Omental fat pad (tissue), 4 donors: ENCODE measurements around the gene HINFP. TPM values are rescaled to one million over a fixed set of nuclear protein-coding genes. Genes with fewer than 3 reads are reported as not detected.

Experiments
- ATAC-seq: fragments of 150-250 bp; one replicate; pipeline ENCODE4 v1.9.1; 2016; ENCODE audit warnings: mild to moderate bottlenecking, moderate library complexity; ENCODE audit not compliant: low FRiP score
- DNase-seq: peaks from one replicate; pipeline ENCODE4 v3.0.0-alpha.2; 2019; ENCODE audit warnings: low spot score
- total RNA-seq, 4 donors: library from RNA; depleted of rRNA; stranded (reverse); fragments of >200 nt; gene quantifications; one replicate each; pipeline ENCODE4 v1.1.0, GENCODE V29; 2016
- TF ChIP-seq, protein P1 (sequence below), 3 donors: fragments of 450-650 bp; IDR thresholded peaks; one replicate each; pipeline ENCODE4 v1.5.1; 2016 to 2017; ENCODE audit warnings: antibody characterized with exemption in 3 of 3, mild to moderate bottlenecking in 3 of 3, moderate library complexity in 2 of 3

The HINFP gene
- total RNA-seq, 4 donors from 2014 or later, result 10.2 to 31.0 (median 24.4) TPM

DNA sequence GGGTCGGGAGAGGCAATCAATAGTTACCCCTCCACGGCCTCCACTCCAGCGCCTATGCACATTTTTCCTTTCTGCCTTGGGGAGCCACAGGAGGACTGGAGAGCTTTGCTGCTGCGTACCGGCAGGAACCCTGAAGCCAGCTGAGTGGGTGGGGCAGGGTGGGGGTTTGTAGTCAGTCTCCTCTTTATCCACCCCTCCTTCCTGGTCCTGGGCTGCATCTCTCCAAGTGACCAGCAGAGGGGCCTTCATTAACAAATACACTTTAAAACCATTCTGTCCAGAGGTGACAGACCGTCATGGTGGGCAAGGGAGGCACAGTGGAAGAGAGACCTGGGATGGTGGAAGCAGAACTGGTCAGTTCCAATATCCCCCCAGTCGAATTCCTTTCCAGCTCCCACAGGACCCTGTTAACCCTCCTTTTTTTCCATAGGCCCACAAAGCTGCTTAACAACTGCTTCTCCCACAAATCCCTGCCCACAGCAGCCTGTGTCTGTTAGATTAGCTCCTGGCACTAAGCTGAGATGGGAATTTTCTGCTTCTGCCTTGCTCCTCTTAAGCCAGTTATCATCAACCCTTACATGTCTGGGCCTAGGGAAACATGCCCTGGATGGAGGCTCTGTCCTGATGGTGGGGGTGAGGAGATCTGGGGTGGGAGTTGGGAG is 23.6 kb downstream of the HINFP start:
- TF ChIP-seq, protein P1, sequence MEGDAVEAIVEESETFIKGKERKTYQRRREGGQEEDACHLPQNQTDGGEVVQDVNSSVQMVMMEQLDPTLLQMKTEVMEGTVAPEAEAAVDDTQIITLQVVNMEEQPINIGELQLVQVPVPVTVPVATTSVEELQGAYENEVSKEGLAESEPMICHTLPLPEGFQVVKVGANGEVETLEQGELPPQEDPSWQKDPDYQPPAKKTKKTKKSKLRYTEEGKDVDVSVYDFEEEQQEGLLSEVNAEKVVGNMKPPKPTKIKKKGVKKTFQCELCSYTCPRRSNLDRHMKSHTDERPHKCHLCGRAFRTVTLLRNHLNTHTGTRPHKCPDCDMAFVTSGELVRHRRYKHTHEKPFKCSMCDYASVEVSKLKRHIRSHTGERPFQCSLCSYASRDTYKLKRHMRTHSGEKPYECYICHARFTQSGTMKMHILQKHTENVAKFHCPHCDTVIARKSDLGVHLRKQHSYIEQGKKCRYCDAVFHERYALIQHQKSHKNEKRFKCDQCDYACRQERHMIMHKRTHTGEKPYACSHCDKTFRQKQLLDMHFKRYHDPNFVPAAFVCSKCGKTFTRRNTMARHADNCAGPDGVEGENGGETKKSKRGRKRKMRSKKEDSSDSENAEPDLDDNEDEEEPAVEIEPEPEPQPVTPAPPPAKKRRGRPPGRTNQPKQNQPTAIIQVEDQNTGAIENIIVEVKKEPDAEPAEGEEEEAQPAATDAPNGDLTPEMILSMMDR (IDR thresholded peaks at IDR 0.05), result peak in 1 of 3 donors; percentile 5
- peak; percentile 72 for ATAC-seq
- peak; percentile 41 for DNase-seq

DNA sequence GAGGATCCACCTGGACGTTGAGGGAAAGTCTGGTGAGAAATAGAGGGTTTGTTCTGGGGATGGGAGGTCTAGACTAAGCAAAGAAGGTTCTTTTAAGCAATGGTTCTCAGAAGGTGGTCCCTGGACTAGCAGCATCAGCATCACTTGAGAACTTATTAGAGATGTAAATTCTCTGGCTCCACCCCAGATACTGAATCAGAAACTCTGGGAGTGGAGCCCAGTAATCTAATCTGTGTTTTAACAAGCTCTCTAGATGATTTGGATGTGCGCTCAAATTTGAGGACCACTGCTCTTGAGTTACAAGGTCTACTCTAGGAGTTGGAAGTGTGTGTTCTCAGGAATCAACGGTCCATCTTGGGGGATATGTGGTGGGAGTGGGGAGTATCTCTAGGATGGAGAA is 24.2 kb downstream of the HINFP start:
- ATAC-seq, result no peak
- DNase-seq, result no peak
- TF ChIP-seq, protein P1 (IDR thresholded peaks at IDR 0.05), result no peak

DNA sequence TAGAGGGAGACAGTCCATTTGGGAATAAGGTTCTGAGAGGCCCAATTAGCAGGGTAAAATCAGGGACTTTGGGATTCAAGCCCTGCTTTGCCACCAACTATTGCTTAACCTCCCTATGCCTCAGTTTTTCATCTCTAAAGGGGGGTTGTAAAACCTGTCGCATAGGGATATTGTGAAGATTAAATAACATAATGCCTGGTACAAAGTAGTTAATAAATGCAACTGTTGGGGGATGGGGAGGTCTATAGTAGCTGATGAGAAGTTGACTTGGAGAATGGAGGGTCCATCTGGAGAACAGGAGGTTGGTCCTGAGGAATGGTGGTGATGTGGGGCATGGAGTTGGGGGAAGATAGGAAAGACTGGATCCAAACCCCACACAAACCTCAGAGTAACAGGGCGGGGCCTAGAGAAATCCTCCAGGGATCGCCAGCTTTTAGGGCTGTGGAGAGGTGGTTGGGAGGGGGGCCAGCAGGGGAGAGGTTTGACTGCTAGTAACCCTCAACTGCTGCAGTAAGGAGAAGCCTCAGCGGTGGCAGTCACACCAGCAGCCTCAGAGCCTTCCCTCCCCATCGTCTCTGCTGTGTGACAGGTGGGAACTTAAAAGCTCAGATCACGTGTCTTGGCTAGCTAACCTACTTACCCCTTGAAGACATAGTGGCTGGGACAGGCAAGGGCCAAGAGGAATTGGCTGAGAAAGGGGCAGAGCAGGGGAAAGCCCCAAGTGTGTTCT is 26.4 kb downstream of the HINFP start:
- DNase-seq, result no peak
- no peak for ATAC-seq
- TF ChIP-seq, protein P1 (IDR thresholded peaks at IDR 0.05), result no peak

DNA sequence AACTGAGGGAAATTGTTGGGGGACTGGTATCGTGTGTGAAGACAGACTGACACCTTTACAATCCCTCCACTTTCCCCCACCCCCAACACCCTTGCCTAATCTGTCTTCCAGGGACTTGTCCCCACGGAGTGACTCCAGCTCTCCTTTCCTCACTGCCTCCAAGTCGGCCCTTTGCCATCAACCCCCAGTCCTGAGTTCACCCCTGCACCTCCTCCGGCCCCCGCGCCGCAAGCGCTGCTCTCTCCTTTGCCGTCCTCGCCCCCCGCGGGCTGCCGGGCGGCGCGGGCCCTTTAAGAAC is 27.3 kb downstream of the HINFP start:
- TF ChIP-seq, protein P1 (IDR thresholded peaks at IDR 0.05), result no peak
- no peak for DNase-seq
- ATAC-seq, result peak; percentile 15

DNA sequence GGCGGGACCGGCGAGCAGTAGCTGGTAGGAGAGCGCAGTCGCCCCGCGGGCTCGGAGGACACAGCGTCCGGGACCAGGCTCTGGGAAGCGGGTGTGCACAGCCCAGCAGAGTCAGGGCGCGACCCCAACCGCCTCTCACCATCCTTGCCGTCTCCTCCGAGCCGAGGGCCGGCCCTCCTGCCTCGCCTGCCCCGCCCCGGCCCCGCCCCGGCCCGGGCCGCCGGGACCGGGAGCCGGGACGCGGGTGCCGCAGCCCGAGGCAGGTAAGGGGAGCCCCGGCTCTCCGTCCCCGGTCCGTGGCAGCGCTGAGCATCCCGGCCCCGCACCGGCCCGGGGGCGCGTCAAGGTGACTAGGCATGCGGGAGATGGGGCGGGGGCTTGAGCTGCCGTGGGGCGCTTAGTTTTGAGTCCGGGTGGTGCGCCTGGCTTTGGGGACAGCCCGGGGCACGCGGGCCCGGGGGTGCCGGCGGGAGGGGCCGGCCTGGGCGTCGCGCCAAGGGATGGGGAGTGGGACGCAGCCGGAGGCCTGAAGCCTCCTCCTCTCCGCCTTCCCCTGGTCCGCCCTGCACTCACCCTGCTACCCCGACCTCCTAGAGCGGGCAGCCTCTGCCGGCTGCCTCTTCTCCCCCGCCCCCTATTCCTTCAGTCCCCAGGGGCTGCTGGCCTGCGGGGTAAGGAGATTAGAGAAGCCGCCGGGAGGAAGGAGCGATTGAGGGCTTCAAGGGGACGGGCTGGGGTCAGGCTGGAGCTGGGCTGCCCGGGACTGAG is 27.8 kb downstream of the HINFP start, which contains the start of gene ABCG4:
Gene ABCG4 (plus strand): TSS at position 35 of the 768 bp plus-strand sequence. CDS start 914 bp downstream, outside the sequence.
- ATAC-seq (peak; percentile 43), DNase-seq (no peak)
- TF ChIP-seq, protein P1 (IDR thresholded peaks at IDR 0.05), result no peak

DNA sequence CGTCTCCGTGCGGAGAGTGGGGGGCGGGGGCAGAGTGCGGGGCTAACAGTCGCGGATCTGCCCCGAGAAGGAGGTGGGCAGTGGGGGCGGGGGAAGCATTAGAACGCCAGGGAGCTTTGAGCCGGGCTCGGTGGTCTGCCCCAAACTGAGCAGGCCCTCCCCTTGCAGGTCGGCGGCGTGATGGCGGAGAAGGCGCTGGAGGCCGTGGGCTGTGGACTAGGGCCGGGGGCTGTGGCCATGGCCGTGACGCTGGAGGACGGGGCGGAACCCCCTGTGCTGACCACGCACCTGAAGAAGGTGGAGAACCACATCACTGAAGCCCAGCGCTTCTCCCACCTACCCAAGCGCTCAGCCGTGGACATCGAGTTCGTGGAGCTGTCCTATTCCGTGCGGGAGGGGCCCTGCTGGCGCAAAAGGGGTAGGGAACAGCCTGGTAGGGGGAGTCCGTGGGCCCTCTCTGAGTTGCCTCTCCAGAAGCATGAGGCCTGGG is 28.5 kb downstream of the HINFP start:
- TF ChIP-seq, protein P1 (IDR thresholded peaks at IDR 0.05), result no peak
- ATAC-seq (no peak), DNase-seq (no peak)
